SK-N-SH (cell line): ENCODE measurements around the gene MSH2. TPM values are rescaled to one million over a fixed set of nuclear protein-coding genes. Genes with fewer than 3 reads are reported as not detected.
A peak's percentile ranks its signal among the peaks of the same experiment; 100 is the strongest.

Source experiments
- CTCF ChIP-seq: fragments of 200-600 bp; sonication (generic); IDR thresholded peaks from 2 replicates; pipeline ENCODE4 v1.6.1; 2017; ENCODE audit warnings: antibody characterized with exemption, mild to moderate bottlenecking, moderate library complexity
- EP300 ChIP-seq, 2 experiments: IDR thresholded peaks; 2 replicates each; pipeline versions ENCODE4 v1.4.0 to v1.6.1; 2012; ENCODE audit warnings: borderline replicate concordance in 1 of 2, low read depth in 1 of 2, low read length in 1 of 2
- EZH2phosphoT487 ChIP-seq: fragments of 200-600 bp; sonication (generic); IDR thresholded peaks from 2 replicates; pipeline ENCODE4 v1.6.1; 2017; ENCODE audit warnings: low read depth, mixed run types, mild to moderate bottlenecking, antibody characterized with exemption, moderate library complexity, borderline replicate concordance
- FOSL2 ChIP-seq: IDR thresholded peaks from 2 replicates; pipeline ENCODE4 v1.4.0; 2012; ENCODE audit warnings: low read depth, mild to moderate bottlenecking, moderate library complexity, borderline replicate concordance
- FOXJ3 ChIP-seq: sonication (generic); formaldehyde crosslinking; IDR thresholded peaks from 2 replicates; pipeline ENCODE4 v1.5.1; 2020; ENCODE audit warnings: mild to moderate bottlenecking, missing genetic modification reagents
- GABPA ChIP-seq: IDR thresholded peaks from 2 replicates; pipeline ENCODE4 v1.4.0; 2012; ENCODE audit warnings: low read depth, mild to moderate bottlenecking
- IRF3 ChIP-seq: fragments of 150-350 bp; IDR thresholded peaks from 2 replicates; pipeline ENCODE4 v1.6.1; 2016; ENCODE audit warnings: mild to moderate bottlenecking, low read depth, low read length
- MAX ChIP-seq: IDR thresholded peaks from 2 replicates; pipeline ENCODE4 v1.4.0; 2012; ENCODE audit warnings: low read depth
- MEF2A ChIP-seq: IDR thresholded peaks from 2 replicates; pipeline ENCODE4 v1.4.0; 2012; ENCODE audit warnings: low read depth, borderline replicate concordance
- MXI1 ChIP-seq: IDR thresholded peaks from 2 replicates; pipeline ENCODE4 v1.6.1; 2012; ENCODE audit warnings: mild to moderate bottlenecking, low read depth, low read length, improper control_type of control experiment
- NFIC ChIP-seq: IDR thresholded peaks from 2 replicates; pipeline ENCODE4 v1.4.0; 2012; ENCODE audit warnings: borderline replicate concordance
- NRF1 ChIP-seq: IDR thresholded peaks from 2 replicates; pipeline ENCODE4 v1.6.1; 2012; ENCODE audit warnings: low read depth, mild to moderate bottlenecking, low read length
- PBX3 ChIP-seq: IDR thresholded peaks from 2 replicates; pipeline ENCODE4; 2012
- POLR2AphosphoS5 ChIP-seq: IDR thresholded peaks from 2 replicates; pipeline ENCODE4 v1.6.1; 2012; ENCODE audit warnings: low read depth, low read length
- RAD21 ChIP-seq: IDR thresholded peaks from 2 replicates; pipeline ENCODE4 v1.6.1; 2012; ENCODE audit warnings: mild to moderate bottlenecking, low read length
- SIN3A ChIP-seq: IDR thresholded peaks from 2 replicates; pipeline ENCODE4 v1.6.1; 2012; ENCODE audit warnings: low read depth, mild to moderate bottlenecking, low read length, moderate library complexity, borderline replicate concordance
- SMC3 ChIP-seq: IDR thresholded peaks from 2 replicates; pipeline ENCODE4 v1.6.1; 2012; ENCODE audit warnings: low read depth, low read length, improper control_type of control experiment
- TCF12 ChIP-seq: IDR thresholded peaks from 2 replicates; pipeline ENCODE4 v1.4.0; 2012
- USF1 ChIP-seq: IDR thresholded peaks from 2 replicates; pipeline ENCODE4 v1.4.0; 2012; ENCODE audit warnings: low read depth, borderline replicate concordance
- USF2 ChIP-seq: fragments of 150-350 bp; IDR thresholded peaks from 2 replicates; pipeline ENCODE4 v1.6.1; 2017; ENCODE audit warnings: antibody characterized with exemption, low read length, low read depth, borderline replicate concordance
- polyA plus RNA-seq, 3 experiments: library from polyadenylated mRNA; depleted of rRNA; stranded (reverse); fragments of >200 nt; gene quantifications; 2 replicates each; pipeline ENCODE4 v1.2.3, GENCODE V29; 2012

Gene MSH2
- polyA plus RNA-seq, 1 of the 3 experiments (the other 2 are of a cell fraction), result 13.7 TPM

- TF ChIP-seq GABPA (no peak), POLR2AphosphoS5 (no peak), IRF3 (no peak), SMC3 (no peak), NRF1 (no peak), MAX (no peak; the same call in 1 of the 2 replicates), NFIC (no peak; the same call in 1 of the 2 replicates), MXI1 (no peak), RAD21 (no peak), SIN3A (no peak), PBX3 (no peak), USF2 (no peak), FOXJ3 (CRISPR knock-in tag) (no peak), FOSL2 (peak; percentile 75), USF1 (no peak), EZH2phosphoT487 (no peak), CTCF (no peak), EP300 (IDR thresholded peaks at IDR 0.05; ENCODE audit: borderline replicate concordance in 1 of 2, low read depth in 1 of 2, low read length in 1 of 2) (no peak), TCF12 (peak; percentile 56; the same call in 1 of the 2 replicates), MEF2A (no peak)
These were observed 48.7 kb upstream of the MSH2 start (continued) for GRCh38 chr2:47354013-47354847.
